ENCODE data around the gene ZNF462.

DNA sequence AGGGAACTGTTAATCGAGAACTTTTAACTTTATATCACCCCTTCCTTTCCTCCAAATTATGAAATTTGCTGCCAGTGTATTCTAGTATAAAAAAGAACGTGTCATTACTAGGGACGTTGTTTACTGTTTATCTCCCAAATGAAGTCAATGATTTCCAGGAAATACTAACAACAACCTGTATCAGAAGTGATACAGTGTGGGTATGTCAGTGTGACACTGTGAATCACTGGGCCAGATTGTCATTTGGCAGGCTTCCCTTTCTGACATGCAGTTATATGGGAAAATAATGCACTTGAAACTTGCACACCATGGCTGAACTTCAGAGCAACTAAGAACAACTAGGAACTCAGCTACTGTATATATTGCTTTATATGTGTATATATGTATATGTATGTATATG lies 12.6 kb downstream of the ZNF462 start:
- TF ChIP-seq CTCF (IDR thresholded peaks at IDR 0.05) (no peak), POLR2A (IDR thresholded peaks at IDR 0.05) (no peak)
